Measurements from ENCODE around the gene MSI2.

Gene MSI2

DNA sequence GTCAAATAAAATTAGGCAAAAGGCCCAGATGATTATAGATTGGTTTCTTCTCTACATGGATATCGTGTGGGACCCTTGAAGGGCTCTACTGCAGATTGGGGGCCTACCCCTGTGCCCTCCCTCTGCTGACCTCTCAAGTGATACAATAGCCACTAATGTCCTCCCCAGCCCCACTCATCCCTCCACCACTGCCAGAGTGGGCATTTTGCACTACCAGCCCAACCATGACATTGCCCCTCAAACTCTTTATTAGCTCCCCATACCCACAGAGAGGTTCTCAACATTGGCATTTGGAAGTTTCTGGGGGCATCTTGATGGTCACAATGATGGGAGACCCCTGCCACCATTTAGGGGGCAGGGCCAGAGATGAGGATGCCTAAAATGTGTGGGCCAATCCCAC lies 446.9 kb downstream of the MSI2 start:
- no peak for DNase-seq (ENCODE audit: low read depth in 1 of 2, low spot score in 1 of 2)
- TF ChIP-seq JUND (IDR thresholded peaks at IDR 0.05; ENCODE audit: low read depth) = no peak
- in situ Hi-C loops (cut with HindIII; ENCODE audit: low pct_unique_long_range_greater_than_20kb, low sequenced_read_pairs) = no loop called here

DNA sequence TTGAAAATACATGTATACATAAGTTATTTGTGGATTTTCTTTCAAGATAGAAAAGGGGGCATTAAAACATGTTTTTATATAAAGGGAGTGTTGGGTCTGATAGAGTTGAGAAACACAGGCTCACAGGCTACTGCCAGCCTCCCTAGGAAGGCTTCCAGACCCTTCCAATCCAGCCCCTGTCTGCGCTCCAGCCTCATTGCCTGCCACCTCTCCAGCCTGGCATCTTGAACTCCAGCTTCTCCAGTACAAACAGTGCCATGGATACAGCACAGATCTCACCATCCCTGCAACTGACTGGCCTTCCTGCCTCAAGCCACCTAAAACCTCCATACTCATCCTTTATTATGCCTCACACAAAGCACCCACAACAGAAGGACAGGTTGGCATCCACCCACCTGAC lies 448.1 kb downstream of the MSI2 start:
- in situ Hi-C loops (cut with HindIII; ENCODE audit: low pct_unique_long_range_greater_than_20kb, low sequenced_read_pairs) = no loop called here
- TF ChIP-seq JUND (IDR thresholded peaks at IDR 0.05; ENCODE audit: low read depth) = no peak

DNA sequence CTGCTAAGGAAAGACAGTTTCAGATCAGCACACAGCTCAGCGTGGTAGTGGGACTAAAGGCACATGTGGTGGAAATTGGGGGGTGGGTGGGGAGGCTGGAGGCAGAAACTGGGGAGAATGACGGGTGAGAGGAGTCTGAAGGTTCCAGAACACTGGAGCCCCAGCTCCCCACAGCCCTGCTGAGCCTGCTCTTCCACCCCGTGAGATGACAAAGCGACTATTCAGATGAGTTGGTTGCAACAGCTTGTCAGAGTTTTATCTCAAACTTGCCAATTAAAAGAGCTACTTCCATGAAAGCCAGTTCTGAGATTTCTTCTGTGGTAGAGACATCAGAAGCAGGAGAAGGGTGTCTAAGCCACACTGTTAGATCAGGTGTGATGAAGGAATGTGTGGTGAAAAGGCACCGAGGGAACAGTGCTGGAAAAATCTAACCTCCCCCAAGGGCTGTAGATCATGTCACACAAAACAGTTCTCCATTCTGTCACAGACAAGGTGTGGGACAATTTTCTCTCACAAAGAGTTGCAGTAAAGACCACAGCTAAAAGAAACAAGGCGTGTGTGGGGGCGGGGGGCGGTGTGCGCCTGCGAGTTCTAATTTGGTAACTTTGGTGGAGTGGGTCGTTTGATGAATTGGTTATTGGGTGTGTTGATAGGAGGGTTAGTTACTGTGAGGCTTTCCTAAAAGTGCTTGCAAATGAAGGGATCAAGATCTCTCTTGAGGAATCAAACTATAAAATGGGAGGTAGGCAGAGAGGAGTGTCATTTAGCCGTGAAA lies 449.8 kb downstream of the MSI2 start:
- DNase-seq (ENCODE audit: low read depth in 1 of 2, low spot score in 1 of 2) = peak in 1 of 2 experiments; percentile 43
- in situ Hi-C loops (cut with HindIII; ENCODE audit: low pct_unique_long_range_greater_than_20kb, low sequenced_read_pairs) = no loop called here
- no peak for TF ChIP-seq JUND (IDR thresholded peaks at IDR 0.05; ENCODE audit: low read depth)

More for the DNA sequence above, 448.1 kb downstream of the MSI2 start:
- no peak for DNase-seq (ENCODE audit: low read depth in 1 of 2, low spot score in 1 of 2)

DNA sequence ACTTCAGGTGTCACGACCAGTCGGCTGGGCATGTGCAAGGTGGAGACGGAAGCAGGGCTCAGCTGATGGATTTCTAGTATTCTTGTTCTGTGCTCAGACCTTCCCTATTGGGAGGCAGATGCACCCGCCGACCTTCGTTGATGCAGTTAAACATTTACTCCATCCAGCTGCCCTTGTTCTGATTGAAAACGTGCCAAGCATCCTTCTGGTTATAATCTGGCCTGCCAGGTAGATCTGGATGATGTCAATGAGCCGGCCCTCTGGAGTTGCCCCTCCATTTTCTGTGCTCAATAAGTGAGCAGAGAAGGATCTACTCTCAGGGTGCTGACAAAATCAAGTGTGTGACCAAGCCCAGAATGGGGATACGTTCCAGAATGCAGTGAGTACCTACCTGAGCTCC lies 450.4 kb downstream of the MSI2 start:
- in situ Hi-C loops (cut with HindIII; ENCODE audit: low pct_unique_long_range_greater_than_20kb, low sequenced_read_pairs) = no loop called here

DNA sequence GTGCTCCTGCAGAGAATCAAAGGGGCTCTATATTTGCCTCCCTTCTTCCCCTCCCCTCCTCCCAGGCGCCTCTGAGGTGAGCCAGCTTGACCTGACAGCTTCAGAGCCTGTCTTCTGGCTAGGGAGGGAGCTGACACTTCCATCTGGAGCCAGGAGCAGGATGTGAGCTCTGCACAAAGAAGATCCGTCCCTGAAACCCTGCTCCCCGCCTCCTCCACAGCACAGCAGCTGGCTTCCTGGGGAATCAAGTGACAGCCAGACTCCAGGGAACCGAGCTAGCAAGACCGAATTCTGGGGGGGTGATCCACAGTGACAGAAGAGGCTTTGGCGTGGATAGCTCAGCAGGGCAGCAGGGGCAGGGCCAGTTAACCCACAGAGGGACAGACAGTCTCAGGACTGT lies 451.6 kb downstream of the MSI2 start:
- DNase-seq (ENCODE audit: low read depth in 1 of 2, low spot score in 1 of 2) = peak in 1 of 2 experiments; percentile 17
- no peak for TF ChIP-seq JUND (IDR thresholded peaks at IDR 0.05; ENCODE audit: low read depth)
- in situ Hi-C loops (cut with HindIII; ENCODE audit: low pct_unique_long_range_greater_than_20kb, low sequenced_read_pairs) = no loop called here

More for the DNA sequence above, 450.4 kb downstream of the MSI2 start:
- no peak for TF ChIP-seq JUND (IDR thresholded peaks at IDR 0.05; ENCODE audit: low read depth)
- no peak for DNase-seq (ENCODE audit: low read depth in 1 of 2, low spot score in 1 of 2)

DNA sequence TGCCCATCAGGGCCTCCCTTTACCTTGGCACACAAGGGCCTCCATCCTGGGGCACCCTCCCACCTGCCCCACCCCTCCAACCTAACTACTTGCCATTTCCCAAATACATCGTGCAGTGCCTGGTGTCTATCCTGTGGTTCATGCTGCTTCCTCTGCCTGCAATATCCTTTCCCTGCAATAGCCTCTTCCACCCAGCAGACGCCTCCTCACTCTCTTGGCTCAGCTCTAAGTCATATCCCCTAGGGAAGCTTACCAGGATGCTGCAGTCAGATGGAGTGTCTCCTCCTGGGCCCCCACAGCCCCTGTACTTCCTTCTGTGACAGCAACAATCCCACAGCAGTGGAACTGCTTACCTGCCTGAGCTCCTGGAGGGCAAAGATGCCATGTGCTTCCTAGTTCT lies 452.1 kb downstream of the MSI2 start:
- in situ Hi-C loops (cut with HindIII; ENCODE audit: low pct_unique_long_range_greater_than_20kb, low sequenced_read_pairs) = no loop called here
- TF ChIP-seq JUND (IDR thresholded peaks at IDR 0.05; ENCODE audit: low read depth) = no peak
- no peak for DNase-seq (ENCODE audit: low read depth in 1 of 2, low spot score in 1 of 2)

DNA sequence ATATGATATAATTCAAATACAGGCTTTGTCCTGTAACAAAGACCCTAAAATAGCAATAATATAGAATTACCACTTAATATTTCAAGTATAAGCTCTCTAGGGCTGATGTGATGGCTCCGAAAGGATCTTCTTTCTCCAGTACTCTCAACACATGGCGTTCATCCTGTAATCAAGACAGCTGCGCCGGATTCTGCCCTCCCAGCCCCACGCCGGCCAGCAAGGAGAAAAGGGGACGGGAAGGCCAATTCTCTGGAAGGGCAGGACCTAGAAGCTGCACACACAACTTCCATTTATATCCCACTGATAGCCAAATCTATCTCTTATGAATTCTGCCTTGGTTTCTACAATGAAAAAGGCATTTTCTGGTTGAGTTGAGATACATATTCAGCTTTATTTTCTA lies 456.8 kb downstream of the MSI2 start:
- DNase-seq (ENCODE audit: low read depth in 1 of 2, low spot score in 1 of 2) = no peak
- no peak for TF ChIP-seq JUND (IDR thresholded peaks at IDR 0.05; ENCODE audit: low read depth)
- in situ Hi-C loops (cut with HindIII; ENCODE audit: low pct_unique_long_range_greater_than_20kb, low sequenced_read_pairs) = no loop called here

DNA sequence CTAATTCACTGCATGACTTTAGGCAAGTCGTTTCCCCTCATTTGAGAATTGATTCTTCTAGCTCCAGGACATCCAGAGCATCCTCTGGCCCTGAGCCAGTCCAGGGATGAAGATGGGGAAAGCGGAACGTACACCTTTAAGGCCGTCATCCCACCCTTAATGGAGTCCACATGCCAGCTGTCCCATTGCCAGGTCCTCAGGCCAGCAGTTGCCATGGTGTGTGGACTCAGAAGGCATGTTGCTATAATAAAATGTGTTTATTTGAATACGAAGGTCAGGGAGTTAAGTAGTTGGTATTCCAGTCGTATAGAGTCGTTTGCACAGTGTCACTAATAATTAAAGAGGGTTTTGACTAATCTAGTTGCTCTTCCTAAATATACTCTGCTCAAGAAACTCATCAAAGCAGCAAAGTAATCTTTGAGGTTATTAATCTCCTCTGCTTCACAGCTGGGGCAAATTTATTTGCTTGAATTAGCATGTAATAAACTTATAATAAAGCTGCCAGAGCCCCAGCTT lies 458.4 kb downstream of the MSI2 start:
- in situ Hi-C loops (cut with HindIII; ENCODE audit: low pct_unique_long_range_greater_than_20kb, low sequenced_read_pairs) = no loop called here
- peak in 1 of 2 experiments; percentile 44 for DNase-seq (ENCODE audit: low read depth in 1 of 2, low spot score in 1 of 2)
- no peak for TF ChIP-seq JUND (IDR thresholded peaks at IDR 0.05; ENCODE audit: low read depth)

DNA sequence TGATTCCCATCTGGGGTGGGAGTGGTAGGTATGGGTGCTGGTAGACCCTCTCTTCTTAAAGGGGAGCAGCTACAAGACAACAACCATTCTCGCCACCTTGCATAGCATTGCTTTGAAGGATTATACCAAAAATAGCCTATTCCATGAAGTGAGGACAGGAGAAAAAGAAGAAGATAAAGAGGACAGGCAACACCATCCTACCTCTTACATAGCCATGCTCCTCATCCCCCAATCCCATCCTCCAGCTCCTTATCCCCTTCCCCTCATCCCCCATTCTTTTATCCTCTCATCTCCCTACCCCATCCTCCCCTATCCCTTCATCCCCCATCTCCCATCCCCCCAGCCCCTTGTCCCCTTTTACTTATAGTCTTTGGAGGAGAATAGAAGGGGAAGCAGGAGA lies 459.7 kb downstream of the MSI2 start:
- in situ Hi-C loops (cut with HindIII; ENCODE audit: low pct_unique_long_range_greater_than_20kb, low sequenced_read_pairs) = no loop called here
- DNase-seq (ENCODE audit: low read depth in 1 of 2, low spot score in 1 of 2) = no peak
- no peak for TF ChIP-seq JUND (IDR thresholded peaks at IDR 0.05; ENCODE audit: low read depth)

DNA sequence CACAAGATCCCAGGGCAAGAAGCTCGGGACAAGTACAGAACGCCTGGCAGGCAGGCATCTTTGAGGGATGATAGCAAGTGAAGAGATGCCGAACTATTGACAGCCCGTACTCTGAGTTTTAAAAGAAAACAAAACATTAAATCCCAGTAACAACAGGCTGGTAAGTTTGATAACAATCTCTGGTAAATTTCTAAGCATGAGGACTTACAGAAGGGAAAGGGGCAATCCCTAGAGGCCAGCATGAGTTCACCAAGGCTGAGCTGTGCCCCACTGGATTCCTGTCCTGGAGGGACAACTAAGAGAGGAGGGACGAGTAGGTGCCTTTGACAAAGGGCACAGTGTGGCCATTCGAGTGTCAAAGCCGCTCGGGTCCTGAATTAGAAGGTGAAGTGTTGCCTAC lies 462.6 kb downstream of the MSI2 start:
- no peak for TF ChIP-seq JUND (IDR thresholded peaks at IDR 0.05; ENCODE audit: low read depth)
- in situ Hi-C loops (cut with HindIII; ENCODE audit: low pct_unique_long_range_greater_than_20kb, low sequenced_read_pairs) = no loop called here
- no peak for DNase-seq (ENCODE audit: low read depth in 1 of 2, low spot score in 1 of 2)

DNA sequence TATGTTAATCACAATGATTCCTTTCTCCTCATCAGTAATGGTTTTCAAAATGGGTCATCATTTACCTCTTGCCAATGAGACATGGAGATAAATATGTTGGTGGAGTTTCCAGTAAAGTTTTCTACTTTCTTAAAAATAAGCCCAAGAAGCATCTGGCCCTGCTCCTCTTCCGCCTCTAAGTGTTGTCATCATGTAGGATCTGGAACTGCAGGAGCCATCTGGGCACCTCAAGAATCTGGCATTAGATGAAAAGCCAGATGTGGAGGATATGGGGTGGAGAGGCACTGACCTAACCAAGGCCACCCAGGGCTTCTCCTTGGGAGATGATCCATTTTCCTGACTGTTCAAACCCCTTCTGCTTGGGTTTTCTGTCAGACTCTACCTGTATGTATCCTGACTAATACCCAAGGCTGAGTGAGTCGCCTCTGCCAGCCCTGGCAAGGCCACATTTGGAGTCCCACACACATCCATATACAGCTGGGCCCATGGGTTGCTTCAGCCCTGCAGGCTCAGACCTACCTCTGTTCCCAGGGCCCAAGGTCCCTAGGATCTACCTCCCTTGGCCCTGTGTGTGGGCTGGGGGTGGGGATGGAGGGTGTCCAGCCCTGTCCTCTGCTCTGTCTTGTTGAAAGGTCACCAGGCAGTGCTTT lies 464.2 kb downstream of the MSI2 start:
- TF ChIP-seq JUND (IDR thresholded peaks at IDR 0.05; ENCODE audit: low read depth) = no peak
- in situ Hi-C loops (cut with HindIII; ENCODE audit: low pct_unique_long_range_greater_than_20kb, low sequenced_read_pairs) = no loop called here
- DNase-seq (ENCODE audit: low read depth in 1 of 2, low spot score in 1 of 2) = no peak

DNA sequence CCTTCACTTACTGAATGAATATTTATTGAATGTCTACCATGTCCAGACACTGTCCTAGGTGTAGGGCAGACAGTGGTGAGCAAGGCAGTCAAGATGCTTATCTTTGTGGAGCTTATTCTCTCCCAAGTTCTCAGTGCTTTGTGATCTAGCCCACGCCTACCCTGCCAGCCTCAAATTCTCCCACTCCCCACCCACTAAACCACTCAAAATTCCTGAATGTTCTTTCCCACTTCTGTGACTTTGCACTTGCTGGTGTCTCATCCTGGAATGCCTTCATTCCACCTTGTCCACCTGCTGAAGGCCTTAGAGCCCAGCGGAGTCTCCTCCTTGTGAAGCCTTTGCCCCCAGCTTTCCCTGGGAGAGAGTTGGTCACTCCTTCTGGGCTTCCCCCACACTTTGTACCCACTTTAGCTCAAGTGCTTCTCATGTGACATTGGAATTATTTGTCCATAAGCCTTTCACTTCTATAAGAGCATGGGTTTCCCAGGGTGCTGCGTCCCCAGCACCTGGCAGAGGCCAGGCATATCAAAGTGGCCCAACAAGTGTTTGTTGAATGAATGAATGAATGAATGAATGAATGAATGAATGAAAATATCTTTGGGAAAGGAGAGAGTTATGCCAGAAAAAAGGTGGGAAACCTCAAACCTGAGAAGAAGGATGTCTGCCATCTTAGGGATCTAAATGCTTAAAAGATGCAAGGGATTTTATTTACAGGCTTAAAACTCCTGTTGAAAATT lies 465.8 kb downstream of the MSI2 start:
- in situ Hi-C loops (cut with HindIII; ENCODE audit: low pct_unique_long_range_greater_than_20kb, low sequenced_read_pairs) = no loop called here
- TF ChIP-seq JUND (IDR thresholded peaks at IDR 0.05; ENCODE audit: low read depth) = no peak

DNA sequence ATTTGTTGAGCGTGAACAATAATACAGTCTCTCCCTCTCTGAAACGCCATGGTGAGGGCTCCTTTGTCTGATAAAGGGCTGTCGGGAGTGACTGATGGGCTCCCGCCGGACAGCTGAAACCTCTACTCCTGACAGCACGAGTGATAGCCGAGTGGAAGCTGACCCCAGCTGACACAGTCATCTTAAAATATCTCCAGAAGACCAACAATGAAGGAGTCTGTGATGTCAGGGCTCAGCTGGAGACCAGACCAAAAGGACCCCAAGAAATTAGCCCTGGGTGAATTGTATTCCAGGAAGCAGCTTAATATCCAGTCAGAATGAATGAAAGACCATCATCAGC lies 466.4 kb downstream of the MSI2 start:
- in situ Hi-C loops (cut with HindIII; ENCODE audit: low pct_unique_long_range_greater_than_20kb, low sequenced_read_pairs) = no loop called here
- no peak for TF ChIP-seq JUND (IDR thresholded peaks at IDR 0.05; ENCODE audit: low read depth)

More for the DNA sequence above, 465.8 kb downstream of the MSI2 start:
- DNase-seq (ENCODE audit: low read depth in 1 of 2, low spot score in 1 of 2) = no peak

More for the DNA sequence above, 466.4 kb downstream of the MSI2 start:
- no peak for DNase-seq (ENCODE audit: low read depth in 1 of 2, low spot score in 1 of 2)
